ENCODE measurements around the gene GPR183.

GPR183 gene

DNA sequence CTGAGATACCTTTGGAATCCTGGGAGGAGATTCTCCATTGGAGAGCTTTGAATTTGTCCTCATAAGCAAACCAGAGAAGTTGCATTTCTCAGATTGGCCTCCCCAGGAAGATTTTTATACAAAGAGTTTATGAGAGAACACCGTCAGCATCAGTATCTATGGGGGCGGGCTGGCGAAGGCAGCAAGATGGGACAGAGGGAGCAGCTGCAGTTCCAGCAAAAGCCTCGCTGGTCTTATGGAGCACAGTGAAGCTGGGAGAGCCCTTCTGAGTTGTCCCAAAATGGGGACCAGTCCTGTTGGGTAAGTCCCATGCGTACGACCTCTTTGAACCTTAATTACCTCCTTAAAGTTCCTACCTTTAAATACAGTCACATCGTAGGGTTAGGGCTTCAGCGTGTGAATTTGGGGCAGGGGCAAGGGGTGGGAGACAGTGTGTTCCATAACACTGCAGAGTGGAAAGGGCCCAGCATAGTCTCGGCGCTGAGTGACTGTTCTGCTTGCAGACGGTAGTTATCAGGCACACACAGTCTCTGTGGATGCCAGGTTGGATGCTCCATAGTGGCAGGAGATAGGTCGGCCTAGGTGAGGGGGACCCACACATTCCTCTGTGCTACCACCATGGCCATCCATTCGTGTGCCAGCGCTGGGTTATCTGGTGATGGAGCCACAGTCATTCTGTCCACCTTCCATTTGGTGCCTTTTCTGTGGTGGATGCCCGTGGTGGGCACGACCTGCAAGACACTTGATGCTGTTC, 34.9 kb upstream of the GPR183 start:
- no peak for DNase-seq
- in situ Hi-C loops (cut with HindIII; ENCODE audit: low pct_ligation_motif_present, low pct_unique_long_range_greater_than_20kb, low sequenced_read_pairs) = no loop called here

DNA sequence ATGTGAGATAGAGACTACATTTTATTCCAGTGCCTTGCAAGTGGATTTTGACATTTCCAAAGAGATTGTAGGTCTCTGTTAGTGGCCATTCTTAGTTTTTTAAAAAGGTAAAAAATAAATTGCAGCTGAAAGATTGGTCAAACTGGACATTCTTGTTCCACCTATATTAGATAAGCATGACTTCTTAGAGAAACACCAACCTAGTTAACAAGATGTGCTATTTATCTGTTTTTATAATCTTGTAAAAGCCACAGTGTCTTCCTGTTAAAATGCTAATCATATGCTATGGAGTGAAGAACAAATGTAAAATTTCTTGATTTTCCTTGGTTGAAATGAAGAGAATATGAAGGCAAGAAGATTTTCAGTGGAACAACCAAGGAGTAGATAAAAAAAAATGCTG, 33.4 kb upstream of the GPR183 start:
- no peak for DNase-seq
- in situ Hi-C loops (cut with HindIII; ENCODE audit: low pct_ligation_motif_present, low pct_unique_long_range_greater_than_20kb, low sequenced_read_pairs) = no loop called here

DNA sequence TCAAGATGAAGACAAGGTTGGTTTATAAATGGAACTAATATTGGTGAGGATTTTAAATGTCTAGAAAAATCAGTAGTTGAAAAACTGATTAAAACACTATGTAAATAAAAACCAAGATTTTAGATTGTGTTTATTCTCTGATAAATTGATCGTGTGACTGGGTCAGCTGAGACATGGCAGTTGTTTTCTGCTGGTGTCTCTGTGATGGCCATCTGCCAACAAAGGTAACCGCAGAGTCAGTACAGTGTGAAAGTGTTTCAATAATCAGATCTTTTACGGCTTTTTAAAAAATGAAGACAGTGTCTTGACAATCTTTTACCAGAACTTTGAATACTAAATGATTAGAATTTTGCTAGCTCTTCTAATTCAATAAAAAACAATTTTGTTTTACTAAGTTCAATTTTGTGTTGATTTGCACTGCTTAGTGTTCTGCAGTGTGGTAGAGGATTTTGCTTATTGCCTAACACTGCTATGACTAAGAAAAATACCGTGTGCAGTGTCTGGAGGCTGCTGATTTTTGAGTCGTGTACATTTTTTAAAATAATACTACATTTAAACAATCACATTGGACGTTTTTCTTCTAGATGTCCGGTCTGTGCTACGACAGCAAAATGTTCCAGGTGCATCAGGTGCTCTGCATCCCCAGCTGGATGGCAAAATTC, 32.7 kb upstream of the GPR183 start:
- DNase-seq = no peak
- in situ Hi-C loops (cut with HindIII; ENCODE audit: low pct_ligation_motif_present, low pct_unique_long_range_greater_than_20kb, low sequenced_read_pairs) = no loop called here

DNA sequence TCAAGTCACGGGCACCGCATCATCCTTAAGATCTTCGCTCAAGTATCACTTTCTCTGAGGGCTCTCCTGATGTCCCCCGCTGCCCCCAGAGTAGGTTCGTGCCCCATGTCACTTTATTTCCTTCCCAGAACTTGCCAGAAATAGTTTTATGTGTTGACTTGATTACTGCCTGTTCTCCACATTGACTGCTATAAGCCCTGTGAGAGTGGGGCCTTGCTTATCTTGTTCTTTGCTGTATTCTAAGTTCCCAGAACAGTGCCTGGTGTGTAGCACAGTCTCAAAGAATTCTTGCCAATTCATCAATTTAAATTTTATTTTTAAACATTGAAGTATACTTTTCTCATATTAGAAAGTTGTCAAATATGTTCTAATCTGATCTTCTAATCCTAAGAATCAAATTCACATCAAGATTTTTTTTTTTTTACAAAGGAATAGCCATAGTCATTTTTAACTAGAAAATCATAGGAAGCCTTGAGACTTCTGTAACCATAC, 32.1 kb upstream of the GPR183 start:
- in situ Hi-C loops (cut with HindIII; ENCODE audit: low pct_ligation_motif_present, low pct_unique_long_range_greater_than_20kb, low sequenced_read_pairs) = no loop called here
- no peak for DNase-seq

DNA sequence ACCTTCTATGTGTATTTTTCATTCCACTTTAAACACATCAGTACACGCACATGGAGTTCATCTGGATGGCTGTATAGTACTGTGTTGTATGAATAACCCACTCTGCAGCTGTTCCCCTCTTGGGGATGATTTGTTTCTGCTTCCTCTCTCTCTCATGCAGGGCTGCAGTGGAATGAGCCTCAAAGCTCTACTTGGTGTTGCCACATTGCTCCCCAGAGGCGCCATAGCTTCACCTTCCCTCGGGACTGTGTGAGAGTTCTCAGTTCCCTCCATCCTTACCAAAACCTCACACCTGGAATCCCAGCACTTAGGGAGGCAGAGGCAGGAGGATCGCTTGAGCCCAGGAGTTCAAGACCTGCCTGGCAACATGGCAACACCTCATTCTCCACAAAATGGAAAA, 28.4 kb upstream of the GPR183 start:
- in situ Hi-C loops (cut with HindIII; ENCODE audit: low pct_ligation_motif_present, low pct_unique_long_range_greater_than_20kb, low sequenced_read_pairs) = no loop called here
- no peak for DNase-seq

DNA sequence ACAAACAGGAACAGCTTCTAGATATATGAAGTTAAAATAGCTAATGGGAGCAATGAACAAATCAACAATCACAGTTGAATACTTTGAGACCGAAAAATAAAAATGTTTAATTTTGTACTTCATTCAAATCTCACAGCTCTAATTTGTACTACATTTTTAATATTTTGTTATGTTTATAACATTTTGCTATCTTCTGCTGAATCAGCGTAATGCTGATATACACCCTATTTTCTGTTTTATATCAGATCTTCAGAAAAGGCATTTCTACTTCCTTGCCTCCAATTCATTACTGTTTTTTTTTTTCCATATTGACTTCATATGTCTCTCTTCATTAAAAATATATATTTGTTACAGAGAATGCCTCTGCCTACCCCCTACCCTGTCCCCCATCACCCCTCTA, 27.9 kb upstream of the GPR183 start:
- in situ Hi-C loops (cut with HindIII; ENCODE audit: low pct_ligation_motif_present, low pct_unique_long_range_greater_than_20kb, low sequenced_read_pairs) = no loop called here
- no peak for DNase-seq

DNA sequence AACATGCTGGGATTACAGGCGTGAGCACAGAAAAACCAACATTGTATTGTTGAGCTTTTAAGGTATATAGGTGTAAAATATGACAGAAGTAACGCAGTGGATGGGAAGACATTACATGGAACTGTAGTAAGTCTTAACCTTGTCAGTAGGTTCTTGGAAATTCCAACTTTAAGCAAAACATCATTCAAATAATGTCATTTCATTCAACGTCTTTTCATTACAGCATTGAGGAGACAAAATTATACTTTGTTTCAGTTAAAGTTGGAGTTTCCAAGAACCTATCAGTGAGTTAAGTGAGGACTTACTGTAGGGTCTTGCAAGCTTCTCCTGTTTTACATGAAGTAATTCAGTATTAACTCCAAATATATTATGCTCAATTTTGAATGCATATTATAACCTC, 27.0 kb upstream of the GPR183 start:
- no peak for DNase-seq
- in situ Hi-C loops (cut with HindIII; ENCODE audit: low pct_ligation_motif_present, low pct_unique_long_range_greater_than_20kb, low sequenced_read_pairs) = no loop called here

DNA sequence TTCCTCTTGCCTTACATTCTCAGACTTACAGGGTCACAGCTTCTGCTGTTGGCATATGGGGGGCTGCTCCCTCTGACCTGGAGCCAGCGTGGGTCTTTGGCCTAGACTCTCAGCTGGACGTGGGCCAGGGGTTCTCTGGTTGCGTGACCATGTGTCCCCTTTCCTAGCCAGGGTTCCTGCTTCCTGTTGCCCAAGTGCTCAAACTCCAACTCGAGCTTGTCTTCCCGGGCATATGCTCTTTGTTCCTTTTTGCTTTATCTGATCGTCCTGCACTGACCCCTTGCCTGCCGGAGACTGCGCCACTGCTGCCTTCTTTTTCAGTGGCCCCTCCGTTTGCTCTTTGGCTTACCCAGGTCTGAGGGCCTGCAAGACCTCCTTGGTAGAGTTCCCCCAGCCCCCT, 25.3 kb upstream of the GPR183 start:
- in situ Hi-C loops (cut with HindIII; ENCODE audit: low pct_ligation_motif_present, low pct_unique_long_range_greater_than_20kb, low sequenced_read_pairs) = no loop called here
- no peak for DNase-seq

DNA sequence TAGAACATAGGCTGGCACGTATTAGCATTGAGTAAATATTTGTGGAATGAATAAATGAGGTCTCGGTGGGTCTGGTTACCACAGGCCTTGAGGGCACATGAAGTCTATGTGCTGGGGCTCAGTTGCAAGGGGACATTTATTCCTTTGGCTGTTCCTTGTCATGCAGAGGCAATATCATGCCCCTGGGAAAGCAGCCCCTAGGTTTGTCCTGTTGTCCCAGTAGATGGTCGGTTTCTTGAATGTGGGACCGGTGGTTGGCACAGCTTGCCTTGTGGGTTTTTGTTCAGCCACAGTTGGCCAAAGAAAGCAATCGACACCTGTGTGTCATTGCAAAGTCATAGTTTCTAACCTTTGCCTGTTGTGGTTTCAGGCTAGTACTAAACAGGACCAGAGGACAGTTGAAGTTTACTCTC, 24.7 kb upstream of the GPR183 start:
- no peak for DNase-seq
- in situ Hi-C loops (cut with HindIII; ENCODE audit: low pct_ligation_motif_present, low pct_unique_long_range_greater_than_20kb, low sequenced_read_pairs) = no loop called here

DNA sequence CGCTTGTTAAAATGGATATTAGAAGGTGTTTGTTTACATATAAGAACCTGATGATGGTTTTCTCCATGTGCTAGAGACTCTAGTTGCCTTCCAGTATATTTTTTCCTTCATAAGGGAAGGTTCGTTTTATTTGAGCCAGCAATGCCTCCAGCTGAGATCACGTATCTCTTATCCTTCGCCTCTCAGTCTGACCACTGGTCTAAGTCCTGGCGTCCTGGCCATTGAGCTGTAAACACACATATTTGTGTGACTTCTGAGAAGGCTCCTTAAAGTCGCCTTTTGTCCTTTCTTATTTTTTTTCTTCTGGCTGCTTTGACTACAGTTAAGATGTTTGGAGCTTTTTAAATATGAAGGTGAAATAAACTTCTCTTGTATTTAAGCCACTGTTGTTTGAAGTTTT, 23.7 kb upstream of the GPR183 start:
- DNase-seq = no peak
- in situ Hi-C loops (cut with HindIII; ENCODE audit: low pct_ligation_motif_present, low pct_unique_long_range_greater_than_20kb, low sequenced_read_pairs) = no loop called here

DNA sequence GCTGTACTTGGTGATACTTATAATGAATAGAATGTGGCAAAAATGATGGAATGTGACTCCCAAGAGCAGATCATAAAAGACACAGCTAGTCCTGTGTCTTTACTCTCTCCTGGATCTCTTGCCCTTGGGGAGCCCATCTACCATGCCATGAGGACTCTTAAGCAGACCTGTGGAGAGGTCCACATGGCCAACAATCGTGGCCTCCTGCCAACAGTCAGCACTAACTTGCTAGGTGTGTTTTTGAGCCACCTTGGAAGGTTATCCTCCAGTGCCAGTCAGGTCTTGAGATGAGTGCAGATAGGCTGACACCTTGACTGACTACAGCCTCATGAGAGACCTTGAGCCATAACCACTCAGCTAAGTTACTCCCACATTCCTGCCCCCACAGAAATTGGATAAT, 22.3 kb upstream of the GPR183 start:
- DNase-seq = no peak
- in situ Hi-C loops (cut with HindIII; ENCODE audit: low pct_ligation_motif_present, low pct_unique_long_range_greater_than_20kb, low sequenced_read_pairs) = no loop called here

DNA sequence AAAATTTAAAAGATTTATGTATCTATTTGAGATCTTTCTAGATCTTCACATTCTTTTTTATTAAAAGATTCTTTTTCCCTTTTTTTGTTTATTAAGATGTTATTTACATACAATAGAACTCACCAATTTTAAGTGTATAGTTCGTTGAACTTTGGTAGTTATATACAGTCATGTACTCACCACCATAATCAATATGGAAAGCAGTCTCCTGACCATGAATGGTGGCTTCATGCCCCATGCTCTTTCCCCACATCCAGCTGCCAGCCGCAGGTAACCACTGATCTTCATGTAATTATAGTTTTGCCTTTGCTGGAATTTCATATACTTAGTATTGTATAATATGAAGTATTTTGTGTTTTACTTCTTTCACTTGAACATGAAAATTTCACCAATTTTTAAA, 20.6 kb upstream of the GPR183 start:
- no peak for DNase-seq
- in situ Hi-C loops (cut with HindIII; ENCODE audit: low pct_ligation_motif_present, low pct_unique_long_range_greater_than_20kb, low sequenced_read_pairs) = no loop called here

DNA sequence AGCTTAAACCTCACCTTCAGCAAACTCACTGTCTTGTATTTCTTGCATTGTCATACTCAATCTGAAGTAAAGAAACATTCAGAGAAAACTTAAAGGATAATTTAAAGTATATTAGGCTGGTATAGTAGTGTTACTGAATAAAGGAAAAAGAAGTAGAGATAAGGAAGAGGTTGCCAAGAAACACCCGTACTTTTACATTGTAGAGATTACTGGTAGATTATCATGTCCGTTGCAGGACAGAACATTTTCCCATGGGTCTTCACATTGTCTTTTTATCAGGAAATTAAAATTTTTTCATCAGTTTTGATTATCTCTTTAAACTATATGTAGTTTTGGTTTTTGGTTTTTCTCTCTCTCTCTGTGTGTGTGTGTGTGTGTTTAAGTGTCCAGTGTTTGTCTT, 19.9 kb upstream of the GPR183 start:
- no peak for DNase-seq
- in situ Hi-C loops (cut with HindIII; ENCODE audit: low pct_ligation_motif_present, low pct_unique_long_range_greater_than_20kb, low sequenced_read_pairs) = no loop called here

DNA sequence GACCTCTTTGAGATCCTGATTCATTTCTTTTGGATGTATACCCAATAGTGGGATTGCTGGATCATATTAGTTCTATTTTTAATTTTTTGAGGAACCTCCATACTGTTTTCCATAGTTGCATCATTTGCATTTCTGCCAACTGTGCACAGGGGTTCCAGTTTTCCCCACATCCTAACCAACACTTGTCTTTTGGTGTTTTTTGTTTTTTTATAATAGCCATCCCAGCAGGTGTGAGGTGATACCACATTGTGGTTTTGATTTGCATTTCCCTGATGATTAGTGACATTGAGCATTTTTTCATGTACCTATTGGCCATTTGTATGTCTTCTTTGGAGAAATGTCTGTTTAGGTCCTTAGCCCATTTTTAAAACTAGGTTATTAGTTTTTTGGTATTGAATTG, 18.8 kb upstream of the GPR183 start:
- no peak for DNase-seq
- in situ Hi-C loops (cut with HindIII; ENCODE audit: low pct_ligation_motif_present, low pct_unique_long_range_greater_than_20kb, low sequenced_read_pairs) = no loop called here

DNA sequence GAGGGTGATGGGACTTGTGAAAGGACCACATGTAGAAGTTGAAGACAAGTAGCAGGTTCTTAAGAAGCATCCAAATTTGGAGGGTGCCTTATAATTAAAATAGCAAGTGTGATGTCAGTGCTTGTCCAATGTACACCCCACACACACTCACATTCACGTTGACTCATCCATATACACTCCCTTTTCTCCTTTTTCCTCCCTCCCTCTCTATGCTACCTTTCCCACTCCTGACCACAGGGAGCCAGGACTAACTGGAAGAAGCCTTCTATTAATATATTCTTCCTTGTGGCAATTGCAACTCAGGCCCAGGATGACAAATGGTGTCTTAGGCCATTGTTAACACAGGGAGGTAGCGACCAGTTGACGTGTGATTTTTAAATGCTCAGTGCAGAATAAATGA, 16.3 kb upstream of the GPR183 start:
- in situ Hi-C loops (cut with HindIII; ENCODE audit: low pct_ligation_motif_present, low pct_unique_long_range_greater_than_20kb, low sequenced_read_pairs) = no loop called here
- DNase-seq = no peak

DNA sequence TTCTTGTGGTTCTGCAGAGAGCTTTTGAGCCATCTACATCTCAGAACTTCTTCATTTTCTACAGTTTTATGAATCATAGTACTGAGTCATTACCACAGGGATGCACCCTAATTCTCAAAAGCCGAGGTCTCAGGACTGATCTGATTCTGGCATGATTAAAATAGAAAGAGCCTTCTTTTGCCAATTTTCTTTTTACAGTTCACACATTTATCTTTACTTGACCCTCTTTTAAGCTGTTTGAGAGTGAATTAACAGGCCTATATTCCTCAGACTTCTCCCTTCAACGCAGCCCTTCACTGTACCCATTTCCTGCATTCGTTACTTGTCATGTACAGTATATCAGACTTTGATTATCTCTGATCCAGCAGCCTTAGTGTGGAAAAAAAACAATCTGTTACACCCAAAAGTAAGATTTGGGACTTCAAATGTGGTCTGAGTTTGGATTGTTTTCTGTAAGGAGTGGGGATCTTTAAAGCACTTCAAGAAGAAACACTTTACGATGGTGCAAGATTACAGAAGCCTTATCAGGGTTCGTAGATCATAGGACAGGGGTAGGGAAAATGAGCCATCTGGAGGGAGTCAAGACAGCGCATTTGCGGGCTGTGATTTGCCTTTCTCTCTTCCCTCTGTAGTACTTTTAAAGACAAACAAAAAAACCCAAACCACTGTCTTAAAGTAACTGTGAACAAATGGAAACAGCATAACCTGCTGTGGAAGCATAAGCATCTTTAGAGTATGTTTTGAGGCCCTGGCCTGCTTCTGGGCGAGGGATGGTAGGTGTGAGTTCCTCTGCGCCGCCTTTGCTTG, 15.3 kb upstream of the GPR183 start:
- in situ Hi-C loops (cut with HindIII; ENCODE audit: low pct_ligation_motif_present, low pct_unique_long_range_greater_than_20kb, low sequenced_read_pairs) = no loop called here
- DNase-seq = peak; percentile 33

DNA sequence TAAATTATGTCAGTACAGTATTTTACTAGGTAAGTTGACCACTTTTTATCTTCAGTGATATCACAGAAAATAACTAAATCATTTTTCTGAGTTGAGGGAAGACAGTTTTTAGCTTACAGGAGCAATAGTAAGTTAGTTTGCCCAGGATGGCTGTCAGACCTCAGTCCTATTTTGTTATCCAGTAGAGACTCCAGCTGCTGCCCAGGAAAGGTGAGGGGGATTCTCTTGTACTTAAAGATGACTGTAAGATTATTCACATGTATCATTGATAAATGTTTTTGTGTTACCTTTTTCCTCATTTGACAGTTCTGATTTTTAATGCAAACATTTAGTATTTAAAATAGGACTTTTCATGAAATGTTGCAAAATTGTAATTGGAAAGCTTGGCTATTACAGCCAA, 14.5 kb upstream of the GPR183 start:
- DNase-seq = no peak
- in situ Hi-C loops (cut with HindIII; ENCODE audit: low pct_ligation_motif_present, low pct_unique_long_range_greater_than_20kb, low sequenced_read_pairs) = no loop called here

DNA sequence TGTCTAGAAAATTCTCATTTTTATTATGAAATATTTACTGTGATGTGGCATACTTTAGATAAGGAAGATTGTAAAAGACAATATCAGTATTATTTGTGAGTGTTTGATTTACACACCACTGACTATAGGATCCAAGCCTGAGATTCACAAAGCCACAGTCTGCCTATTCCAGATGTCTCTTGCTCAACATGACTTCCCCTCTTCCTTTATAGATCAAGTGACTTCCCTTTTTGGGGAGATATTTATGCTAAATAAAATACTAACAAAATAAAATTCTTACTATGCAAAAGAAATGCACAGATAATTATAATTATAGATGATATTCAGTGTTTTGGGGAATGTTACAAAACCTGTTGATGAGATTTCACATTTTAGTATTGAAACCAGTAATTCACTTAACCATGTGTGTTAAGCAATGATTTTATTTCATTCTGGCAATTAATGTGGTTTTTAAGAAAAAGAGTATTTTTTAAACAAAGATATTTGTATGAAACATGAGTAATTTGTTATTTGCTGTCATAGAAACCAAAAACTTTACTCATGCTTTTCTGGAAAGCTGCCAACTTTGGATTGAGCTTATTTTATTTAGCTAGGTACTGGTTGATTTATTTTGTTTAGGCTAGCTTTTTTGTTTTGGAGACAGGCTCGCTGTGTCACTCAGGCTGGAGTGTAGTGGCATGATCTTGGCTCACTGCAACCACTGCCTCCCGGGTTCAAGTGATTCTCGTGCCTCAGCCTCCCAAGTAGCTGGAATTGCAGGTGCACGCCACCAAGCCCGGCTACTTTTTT, 13.7 kb upstream of the GPR183 start:
- in situ Hi-C loops (cut with HindIII; ENCODE audit: low pct_ligation_motif_present, low pct_unique_long_range_greater_than_20kb, low sequenced_read_pairs) = no loop called here
- DNase-seq = peak; percentile 17
